B cell (primary cell): ENCODE results near the gene CNGA1. TPM values are rescaled to one million over a fixed set of nuclear protein-coding genes. Genes with fewer than 3 reads are reported as not detected.
A peak's percentile ranks its signal among the peaks of the same experiment; 100 is the strongest.

Experiments
- ATAC-seq: fragments of 200-7000 bp; cut with Tn5 transposase; one replicate; pipeline ENCODE4 v1.10.0; 2021; ENCODE audit warnings: low read depth, mild to moderate bottlenecking, moderate number of reproducible peaks, moderate library complexity
- CTCF ChIA-PET: fragments of 350-600 bp; sonication (Branson Sonifier 250); formaldehyde crosslinking; loops from one replicate; lab custom pipeline; 2021; ENCODE audit warnings: antibody characterized with exemption, inconsistent platforms; lab: Charles Lee
- POLR2A ChIA-PET: fragments of 350-600 bp; sonication (Branson Sonifier 250); formaldehyde crosslinking; loops from one replicate; lab custom pipeline; 2021; ENCODE audit warnings: antibody characterized with exemption; lab: Charles Lee
- DNase-seq: peaks from one replicate; pipeline ENCODE4 v3.0.0; 2013
- H2AFZ ChIP-seq: 2 replicates; pipeline ENCODE4 v1.6.1; 2012; ENCODE audit warnings: mild to moderate bottlenecking, low read depth, low read length; ENCODE audit not compliant: insufficient read depth, poor library complexity, severe bottlenecking
- H3K27ac ChIP-seq, 2 donors: 1 replicate in 1 of 2; 2 replicates in 1 of 2; pipeline ENCODE4 v1.5.1; 2012 to 2013; ENCODE audit warnings: low read length in 2 of 2, mild to moderate bottlenecking in 2 of 2, moderate library complexity in 1 of 2
- H3K27me3 ChIP-seq, 4 experiments: fragments of 200-600 bp in 1 of 4; sonication (generic) in 1 of 4; replicated peaks in 1 of 4; 1 replicate in 2 of 4; 2 replicates in 2 of 4; pipeline versions ENCODE4 v1.6.1 to v1.7.0; 2013 to 2016; ENCODE audit warnings: low read length in 3 of 4, mild to moderate bottlenecking in 2 of 4, mixed read lengths in 1 of 4, moderate library complexity in 1 of 4; ENCODE audit not compliant: insufficient read depth in 4 of 4, control insufficient read depth in 3 of 4; ENCODE audit errors: control extremely low read depth in 1 of 4
- H3K36me3 ChIP-seq, 2 experiments: replicated peaks in 1 of 2; 1 replicate in 1 of 2; 2 replicates in 1 of 2; pipeline versions ENCODE4 v1.6.1 to v1.7.1; 2013; ENCODE audit warnings: low read length in 1 of 2; ENCODE audit not compliant: insufficient read depth in 2 of 2, control insufficient read depth in 1 of 2; ENCODE audit errors: control extremely low read depth in 1 of 2, extremely low read depth in 1 of 2
- H3K4me1 ChIP-seq, 2 donors: fragments of 200-600 bp in 1 of 2; sonication (generic) in 1 of 2; 1 replicate in 1 of 2; 2 replicates in 1 of 2; pipeline versions ENCODE4 v1.5.1 to v1.6.1; 2013 to 2017; ENCODE audit warnings: low read length in 2 of 2; ENCODE audit not compliant: control insufficient read depth in 2 of 2, insufficient read depth in 2 of 2
- H3K4me2 ChIP-seq: replicated peaks from 2 replicates; pipeline ENCODE3; 2012; ENCODE audit warnings: mild to moderate bottlenecking, low read depth, low read length; ENCODE audit not compliant: poor library complexity, severe bottlenecking
- H3K4me3 ChIP-seq, 5 experiments: fragments of 200-600 bp in 1 of 5; sonication (generic) in 1 of 5; 1 replicate in 3 of 5; 2 replicates in 2 of 5; pipeline versions ENCODE4 v1.5.1 to v1.7.0; 2011 to 2016; ENCODE audit warnings: low read length in 4 of 5, mild to moderate bottlenecking in 4 of 5, low read depth in 2 of 5, control low read depth in 1 of 5, moderate library complexity in 1 of 5; ENCODE audit not compliant: insufficient read depth in 1 of 5; ENCODE audit errors: control extremely low read depth in 1 of 5, extremely low read depth in 1 of 5
- H3K79me2 ChIP-seq: fragments of 200-600 bp; sonication (generic); one replicate; pipeline ENCODE4 v1.6.0; 2016; ENCODE audit warnings: low read length; ENCODE audit not compliant: control insufficient read depth, insufficient read depth
- H3K9ac ChIP-seq: fragments of 200-600 bp; sonication (generic); 2 replicates; pipeline ENCODE4 v1.6.1; 2017; ENCODE audit warnings: mild to moderate bottlenecking, low read length, moderate library complexity
- H3K9me3 ChIP-seq, 3 donors: one replicate each; pipeline versions ENCODE4 v1.6.1 to v1.7.1; 2013; ENCODE audit warnings: low read length in 2 of 3; ENCODE audit not compliant: control insufficient read depth in 2 of 3, insufficient read depth in 1 of 3; ENCODE audit errors: control extremely low read depth in 1 of 3
- H4K20me1 ChIP-seq: 2 replicates; pipeline ENCODE4 v1.6.0; 2012; ENCODE audit warnings: mild to moderate bottlenecking, low read length; ENCODE audit not compliant: insufficient read depth, control insufficient read depth, poor library complexity, severe bottlenecking
- H3K27ac Mint-ChIP-seq: one replicate; pipeline ENCODE4 v1.8.0; 2021; ENCODE audit warnings: mixed read lengths
- H3K27me3 Mint-ChIP-seq: one replicate; pipeline ENCODE4 v1.8.0; 2021; ENCODE audit warnings: mixed read lengths
- H3K4me1 Mint-ChIP-seq: one replicate; pipeline ENCODE4 v1.8.0; 2021; ENCODE audit warnings: mixed read lengths
- H3K4me3 Mint-ChIP-seq: one replicate; pipeline ENCODE4 v1.8.0; 2021; ENCODE audit warnings: mixed read lengths
- H3K9me3 Mint-ChIP-seq: one replicate; pipeline ENCODE4 v1.8.0; 2022; ENCODE audit warnings: mixed read lengths; ENCODE audit not compliant: insufficient read depth
- EZH2 ChIP-seq: IDR thresholded peaks from 2 replicates; pipeline ENCODE4 v1.6.1; 2012; ENCODE audit warnings: borderline replicate concordance, low read depth, mild to moderate bottlenecking, moderate library complexity, low read length; ENCODE audit not compliant: insufficient read depth, poor library complexity, severe bottlenecking
- whole genome bisulfite sequencing: methylation state at CpG from one replicate; pipeline ENCODE4 v1.1.5; 2013; ENCODE audit warnings: missing lambda C conversion rate; ENCODE audit not compliant: insufficient coverage; 5-methylcytosine and 5-hydroxymethylcytosine counted together
- intact Hi-C: fragments of 100-400 bp; cut with micrococcal nuclease; formaldehyde crosslinking; loops from one replicate; pipeline ENCODE4 v1.10.0; 2022
- polyA minus RNA-seq: library from RNA; depleted of rRNA, polyadenylated mRNA; stranded (reverse); fragments of >200 nt; gene quantifications from 2 replicates; pipeline ENCODE4 v1.2.3, GENCODE V29; 2012
- polyA plus RNA-seq: library from polyadenylated mRNA; depleted of rRNA; stranded (reverse); fragments of >200 nt; gene quantifications from 2 replicates; pipeline ENCODE4 v1.2.3, GENCODE V29; 2012
- total RNA-seq, 2 donors: library from RNA; stranded (reverse); fragments of 120-200 nt in 1 of 2; gene quantifications; 1 replicate in 1 of 2; 2 replicates in 1 of 2; pipeline versions ENCODE4 v1.2.3 to v1.2.4, GENCODE V29; 2013 to 2022
- TF ChIP-seq, protein P1 (sequence below): fragments of 200-600 bp; IDR thresholded peaks from one replicate; pipeline ENCODE4 v1.8.0; 2022; ENCODE audit warnings: antibody characterized with exemption, mild to moderate bottlenecking

Gene CNGA1
- total RNA-seq (not detected in 2 replicates), polyA plus RNA-seq (not detected in 2 replicates), polyA minus RNA-seq (not detected in 2 replicates)
- 0.09 TPM for total RNA-seq (2013)

DNA sequence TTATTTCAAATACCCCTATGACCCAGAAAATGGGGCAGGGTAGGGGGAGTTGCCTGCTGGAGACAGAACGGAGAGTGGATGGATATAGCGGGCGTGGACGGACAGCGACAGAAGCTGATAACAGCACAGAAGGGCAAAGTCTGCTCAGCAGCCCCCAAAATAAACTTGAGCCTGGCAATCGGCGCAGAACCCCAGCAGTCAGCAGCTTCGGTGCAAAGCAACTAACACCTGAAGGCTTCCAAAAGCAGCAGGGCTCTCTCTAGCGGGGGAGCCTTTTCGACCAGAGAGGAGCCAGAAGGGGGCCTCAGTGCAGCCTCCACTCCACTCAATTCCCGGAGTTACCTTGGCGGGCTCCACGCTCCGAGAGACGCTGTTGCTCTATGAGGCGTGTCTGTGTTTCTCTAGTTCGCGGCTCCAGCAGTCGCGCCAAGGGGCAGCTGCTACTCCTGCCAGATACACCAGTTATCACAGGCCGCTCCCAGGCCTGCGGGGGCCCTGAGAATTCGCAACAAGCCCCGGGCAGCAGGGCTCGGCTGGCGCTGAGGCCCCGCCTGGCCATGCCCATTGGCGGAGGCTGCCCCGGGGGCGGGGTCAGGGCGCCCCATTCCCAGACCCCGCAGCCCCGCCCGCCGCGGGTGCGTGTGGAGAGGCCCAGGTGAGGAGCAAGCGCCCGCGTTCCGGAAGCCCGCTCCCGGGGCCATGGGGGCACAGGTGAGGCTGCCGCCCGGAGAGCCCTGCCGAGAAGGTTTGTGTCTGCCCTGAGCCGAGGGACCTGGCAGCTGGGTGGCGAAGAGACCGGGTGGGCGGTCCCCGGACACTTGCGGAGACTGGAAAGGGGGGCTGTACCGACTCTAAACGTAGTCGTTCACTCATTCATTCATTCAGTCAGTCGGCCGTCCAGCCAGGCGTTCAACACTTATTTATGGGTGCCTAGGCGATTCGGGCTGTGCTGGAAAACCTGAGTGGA is at the start of gene CNGA1, which contains the start of gene NIPAL1:
Gene CNGA1 (minus strand): TSS at position 541 of the 967 bp plus-strand sequence. CDS start 63,992 bp downstream, outside the sequence.
Gene NIPAL1 (plus strand): TSS at position 632 of the 967 bp plus-strand sequence. CDS start 68 bp downstream, at position 700.
- peak; percentile 71 for DNase-seq
- TF ChIP-seq, protein P1, sequence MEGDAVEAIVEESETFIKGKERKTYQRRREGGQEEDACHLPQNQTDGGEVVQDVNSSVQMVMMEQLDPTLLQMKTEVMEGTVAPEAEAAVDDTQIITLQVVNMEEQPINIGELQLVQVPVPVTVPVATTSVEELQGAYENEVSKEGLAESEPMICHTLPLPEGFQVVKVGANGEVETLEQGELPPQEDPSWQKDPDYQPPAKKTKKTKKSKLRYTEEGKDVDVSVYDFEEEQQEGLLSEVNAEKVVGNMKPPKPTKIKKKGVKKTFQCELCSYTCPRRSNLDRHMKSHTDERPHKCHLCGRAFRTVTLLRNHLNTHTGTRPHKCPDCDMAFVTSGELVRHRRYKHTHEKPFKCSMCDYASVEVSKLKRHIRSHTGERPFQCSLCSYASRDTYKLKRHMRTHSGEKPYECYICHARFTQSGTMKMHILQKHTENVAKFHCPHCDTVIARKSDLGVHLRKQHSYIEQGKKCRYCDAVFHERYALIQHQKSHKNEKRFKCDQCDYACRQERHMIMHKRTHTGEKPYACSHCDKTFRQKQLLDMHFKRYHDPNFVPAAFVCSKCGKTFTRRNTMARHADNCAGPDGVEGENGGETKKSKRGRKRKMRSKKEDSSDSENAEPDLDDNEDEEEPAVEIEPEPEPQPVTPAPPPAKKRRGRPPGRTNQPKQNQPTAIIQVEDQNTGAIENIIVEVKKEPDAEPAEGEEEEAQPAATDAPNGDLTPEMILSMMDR = peak; percentile 15
- no peak for TF ChIP-seq EZH2
- WGBS = 4% methylated on average over 60 of the region's 60 CpGs
- H4K20me1 ChIP-seq = peaks cover 5% of the 10 kb centered on the region
- no peaks in the 10 kb centered on the region for H3K79me2 ChIP-seq
- intact Hi-C loops = loop anchor here (1.0 to 5.0 kb wide), 3 partner anchors 20 to 254 kb away; no protein-coding TSS in a partner anchor
- H3K27ac ChIP-seq = no peak within 1 kb of the TSS
- Mint-ChIP-seq H3K4me1 (peaks cover 15% of the 10 kb centered on the region), H3K9me3 (no peaks in the 10 kb centered on the region), H3K4me3 (peak within 1 kb of the TSS; percentile 89), H3K27ac (peak within 1 kb of the TSS; percentile 50), H3K27me3 (peaks cover 45% of the 10 kb centered on the region)
- peak within 1 kb of the TSS; percentile 78 for H2AFZ ChIP-seq
- ATAC-seq = peak; percentile 92
- peak within 1 kb of the TSS; percentile 73 for H3K9ac ChIP-seq
- peak within 1 kb of the TSS; percentile 93 for H3K4me2 ChIP-seq
- peaks cover 15 to 18% of the 10 kb centered on the region in 2 donors for H3K4me1 ChIP-seq
- POLR2A ChIA-PET = no interaction called here
- peaks cover 0 to 1% (median 0%) of the 10 kb centered on the region in 3 donors for H3K9me3 ChIP-seq
- no peaks in the 10 kb centered on the region for H3K36me3 ChIP-seq
- H3K4me3 ChIP-seq = peak within 1 kb of the TSS; percentile 41 to 80 (median 66)
- peaks cover 2 to 49% (median 28%) of the 10 kb centered on the region in 4 experiments for H3K27me3 ChIP-seq
- CTCF ChIA-PET = interaction anchor here (1.0 to 3.8 kb wide), 3 partner anchors 9 to 70 kb away, joined by 3 to 17 read pairs (median 6); no protein-coding TSS in a partner anchor
